PC-3 (cell line): ENCODE data around the gene XPNPEP3. TPM values are rescaled to one million over a fixed set of nuclear protein-coding genes. Genes with fewer than 3 reads are reported as not detected.
A peak's percentile ranks its signal among the peaks of the same experiment; 100 is the strongest.

Experiments used
- ATAC-seq: fragments of 200-7000 bp; cut with Tn5 transposase; 2 replicates; pipeline ENCODE4 v1.9.1; 2020; ENCODE audit warnings: mild to moderate bottlenecking, moderate library complexity
- BruUV-seq: library from RNA; stranded (reverse); fragments of 400-500 nt; replicated peaks from 2 replicates; lab custom pipeline; 2021; lab: Mats Ljungman, UMichigan
- CTCF ChIA-PET: fragments of 300-600 bp; sonication (Branson Sonifier 250); formaldehyde crosslinking; loops from one replicate; lab custom pipeline; 2022; ENCODE audit warnings: antibody characterized with exemption; lab: Charles Lee
- POLR2A ChIA-PET: fragments of 300-600 bp; sonication (Branson Sonifier 250); formaldehyde crosslinking; loops from one replicate; lab custom pipeline; 2022; ENCODE audit warnings: antibody characterized with exemption; ENCODE audit not compliant: unreplicated experiment; lab: Charles Lee
- DNase-seq: peaks from one replicate; pipeline ENCODE4 v3.0.0-alpha.2; 2015
- H2AFZ ChIP-seq: fragments of 300-600 bp; sonication (generic); 2 replicates; pipeline ENCODE4 v1.6.0; 2016; ENCODE audit warnings: antibody characterized with exemption, low read length
- H3F3A ChIP-seq: fragments of 300-600 bp; sonication (generic); one replicate; pipeline ENCODE4 v1.6.0; 2017; ENCODE audit warnings: antibody characterized with exemption, low read length, control low read depth, mild to moderate bottlenecking; ENCODE audit not compliant: unreplicated experiment
- H3K27ac ChIP-seq: fragments of 300-600 bp; sonication (generic); 2 replicates; pipeline ENCODE4 v1.5.1; 2016; ENCODE audit warnings: mild to moderate bottlenecking, low read length
- H3K27me3 ChIP-seq: fragments of 300-600 bp; sonication (generic); 2 replicates; pipeline ENCODE4 v1.6.1; 2016; ENCODE audit warnings: low read length, mixed read lengths
- H3K36me3 ChIP-seq: fragments of 300-600 bp; sonication (generic); 2 replicates; pipeline ENCODE4 v1.6.1; 2016; ENCODE audit warnings: low read depth, mixed run types, low read length, mixed read lengths
- H3K4me1 ChIP-seq: fragments of 300-600 bp; sonication (generic); 2 replicates; pipeline ENCODE4 v1.5.1; 2016; ENCODE audit warnings: low read length; ENCODE audit not compliant: insufficient read depth
- H3K4me2 ChIP-seq: fragments of 300-600 bp; sonication (generic); 2 replicates; pipeline ENCODE4 v1.6.0; 2016; ENCODE audit warnings: low read length
- H3K4me3 ChIP-seq: fragments of 300-600 bp; sonication (generic); 2 replicates; pipeline ENCODE4 v1.5.1; 2016; ENCODE audit warnings: mild to moderate bottlenecking, low read length, mixed read lengths
- H3K79me2 ChIP-seq: fragments of 300-600 bp; sonication (generic); 2 replicates; pipeline ENCODE4 v1.6.1; 2017; ENCODE audit warnings: low read length, mixed read lengths
- H3K9ac ChIP-seq: fragments of 300-600 bp; sonication (generic); 2 replicates; pipeline ENCODE4 v1.6.0; 2016; ENCODE audit warnings: mild to moderate bottlenecking, low read length
- H3K9me2 ChIP-seq: fragments of 300-600 bp; sonication (generic); replicated peaks from 2 replicates; pipeline ENCODE4 v1.6.1; 2016; ENCODE audit warnings: mixed run types, low read length, mixed read lengths
- H3K9me3 ChIP-seq: fragments of 300-600 bp; sonication (generic); 2 replicates; pipeline ENCODE4 v1.6.1; 2016; ENCODE audit warnings: low read length, mixed read lengths
- H4K20me1 ChIP-seq: fragments of 300-600 bp; sonication (generic); 2 replicates; pipeline ENCODE4 v1.6.1; 2016; ENCODE audit warnings: low read length, mixed read lengths
- CTCF ChIP-seq: fragments of 300-600 bp; sonication (generic); conservative IDR thresholded peaks from 2 replicates; pipeline ENCODE4 v1.5.1; 2017; ENCODE audit warnings: antibody characterized with exemption, low read depth, mild to moderate bottlenecking, low read length
- EZH2 ChIP-seq: fragments of 300-600 bp; sonication (generic); IDR thresholded peaks from one replicate; pipeline ENCODE4 v1.6.1; 2017; ENCODE audit warnings: antibody characterized with exemption, mild to moderate bottlenecking, low read length; ENCODE audit not compliant: unreplicated experiment
- EZH2phosphoT487 ChIP-seq: fragments of 300-600 bp; sonication (generic); IDR thresholded peaks from 2 replicates; pipeline ENCODE4 v1.6.1; 2018; ENCODE audit warnings: mild to moderate bottlenecking, antibody characterized with exemption, low read length, borderline replicate concordance
- intact Hi-C: fragments of 100-400 bp; cut with micrococcal nuclease; formaldehyde crosslinking; loops from 2 replicates; pipeline ENCODE4 v1.9.0; 2023
- total RNA-seq: library from RNA; depleted of rRNA; stranded (reverse); fragments of >200 nt; gene quantifications from 2 replicates; pipeline ENCODE4 v1.2.3, GENCODE V29; 2014

The XPNPEP3 gene
- total RNA-seq, 1 experiment from 2014 or later, result 7.9 TPM

- no peaks in the 10 kb centered on the region for H3K36me3 ChIP-seq
- intact Hi-C loops, result loop anchor here (10.0 kb wide), 1 partner anchor 214 kb away; no protein-coding TSS in a partner anchor
- peak; percentile 64 for ATAC-seq
- BruUV-seq, result no TSS peak
- POLR2A ChIA-PET, result interaction anchor here (0.6 kb wide), 1 partner anchor 15 kb away, joined by 8 read pairs; no protein-coding TSS in a partner anchor
- no peak overlapping the region for H3K27ac ChIP-seq
- no peaks in the 10 kb centered on the region for H3K9me3 ChIP-seq
- H3K4me1 ChIP-seq, result no peaks in the 10 kb centered on the region; the same call in 1 of the 2 replicates
- 0 out of 2 replicates have a peak overlapping the region, but pooled peaks have one; percentile 31 for H3K4me2 ChIP-seq
- H3K9ac ChIP-seq, result no peak overlapping the region
- peak overlapping the region; percentile 29; the same call in 1 of the 2 replicates for H2AFZ ChIP-seq
- H3K27me3 ChIP-seq, result no peaks in the 10 kb centered on the region
- CTCF ChIA-PET, result interaction anchor here (0.6 to 1.1 kb wide), 9 partner anchors 24 to 373 kb away, joined by 3 to 13 read pairs (median 5); partner anchors contain the start of gene ST13
- no peak overlapping the region for H3K4me3 ChIP-seq
- no peaks in the 10 kb centered on the region for H3F3A ChIP-seq
- H3K79me2 ChIP-seq, result no peaks in the 10 kb centered on the region
- H4K20me1 ChIP-seq, result no peaks in the 10 kb centered on the region
- DNase-seq, result peak; percentile 65
- H3K9me2 ChIP-seq, result no peaks in the 10 kb centered on the region
- TF ChIP-seq EZH2phosphoT487 (no peak), EZH2 (no peak), CTCF (peak; percentile 70)
These were observed 42.0 kb downstream of the XPNPEP3 start for GRCh38 chr22:40898850-40899357.

DNA sequence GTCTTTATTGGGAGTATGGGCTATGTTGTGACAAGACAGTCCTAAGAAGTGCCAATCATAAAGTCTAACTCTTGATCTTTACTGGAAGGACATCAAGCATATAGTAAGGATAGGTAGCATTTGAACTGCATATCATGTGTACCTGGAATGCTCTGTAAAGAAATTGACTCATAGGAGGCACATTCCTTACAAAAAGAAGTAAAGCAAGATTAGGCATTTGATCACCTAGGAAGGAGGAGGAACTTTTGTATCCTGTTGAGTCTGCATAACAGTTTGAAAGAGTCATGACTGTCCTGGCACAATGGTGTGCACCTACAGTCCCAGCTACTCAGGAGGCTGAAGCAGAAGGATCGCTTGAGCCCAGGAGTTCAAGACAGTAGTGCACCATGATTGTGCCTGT lies 47.2 kb downstream of the XPNPEP3 start:
- Histone ChIP-seq H3K4me1 (no peaks in the 10 kb centered on the region), H3K9me2 (no peaks in the 10 kb centered on the region), H3K9me3 (no peaks in the 10 kb centered on the region), H4K20me1 (no peaks in the 10 kb centered on the region), H3K27me3 (no peaks in the 10 kb centered on the region), H3K9ac (no peak overlapping the region), H3K4me3 (no peak overlapping the region), H3K4me2 (no peak overlapping the region), H3F3A (no peaks in the 10 kb centered on the region), H3K79me2 (no peaks in the 10 kb centered on the region), H2AFZ (no peak overlapping the region), H3K36me3 (no peaks in the 10 kb centered on the region), H3K27ac (no peak overlapping the region)
- ATAC-seq (no peak), DNase-seq (peak; percentile 37)
- ChIA-PET POLR2A (no interaction called here), CTCF (no interaction called here)
- no peak for TF ChIP-seq EZH2
- no peak for TF ChIP-seq CTCF
- TF ChIP-seq EZH2phosphoT487, result no peak
- intact Hi-C loops, result no loop called here
- BruUV-seq, result no TSS peak

DNA sequence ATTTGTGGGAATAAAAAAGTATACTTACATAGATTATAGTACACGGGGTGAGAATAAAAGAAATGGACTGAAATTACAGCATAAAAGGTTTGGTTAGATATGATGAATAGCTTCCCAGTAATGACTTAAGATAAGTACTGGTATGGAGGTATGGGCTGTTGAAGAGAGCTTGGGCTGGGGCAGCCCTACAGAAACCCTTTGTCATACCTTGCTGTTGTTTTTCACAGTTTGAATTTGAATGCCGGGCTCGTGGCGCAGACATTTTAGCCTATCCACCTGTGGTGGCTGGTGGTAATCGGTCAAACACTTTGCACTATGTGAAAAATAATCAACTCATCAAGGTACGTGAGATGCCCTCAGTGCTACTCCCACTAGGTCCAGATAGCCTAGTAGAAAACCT lies 51.9 kb downstream of the XPNPEP3 start:
- ChIA-PET CTCF (no interaction called here), POLR2A (no interaction called here)
- Histone ChIP-seq H4K20me1 (no peaks in the 10 kb centered on the region), H3K9me2 (no peaks in the 10 kb centered on the region), H3K4me3 (no peak overlapping the region), H3F3A (no peaks in the 10 kb centered on the region), H3K9me3 (no peaks in the 10 kb centered on the region), H3K4me1 (no peaks in the 10 kb centered on the region), H2AFZ (no peak overlapping the region), H3K9ac (no peak overlapping the region), H3K27me3 (no peaks in the 10 kb centered on the region), H3K4me2 (no peak overlapping the region), H3K79me2 (no peaks in the 10 kb centered on the region), H3K36me3 (no peaks in the 10 kb centered on the region), H3K27ac (no peak overlapping the region)
- BruUV-seq, result no TSS peak
- intact Hi-C loops, result no loop called here
- ATAC-seq, result no peak
- no peak for TF ChIP-seq EZH2
- no peak for TF ChIP-seq CTCF
- no peak for TF ChIP-seq EZH2phosphoT487
- DNase-seq, result no peak
